Thyroid gland (tissue), 4 donors: Measurements from ENCODE around the gene ORAI2.

Source experiments
- CTCF ChIP-seq, 6 experiments: fragments of 200-600 bp in 3 of 6; fragments of 450-650 bp in 3 of 6; sonication (generic) in 3 of 6; IDR thresholded peaks; one replicate each; pipeline ENCODE4 v1.5.1; 2016 to 2019; ENCODE audit warnings: antibody characterized with exemption in 6 of 6, mild to moderate bottlenecking in 2 of 6, inconsistent platforms in 1 of 6, moderate library complexity in 1 of 6
- POLR2A ChIP-seq, 2 donors: fragments of 450-650 bp; IDR thresholded peaks; one replicate each; pipeline ENCODE4 v1.6.1; 2017; ENCODE audit warnings: antibody characterized with exemption in 2 of 2, mild to moderate bottlenecking in 2 of 2, moderate library complexity in 1 of 2

- TF ChIP-seq POLR2A (IDR thresholded peaks at IDR 0.05) (no peak), CTCF (IDR thresholded peaks at IDR 0.05) (no peak)
These were observed 11.6 kb upstream of the ORAI2 start for GRCh38 chr7:102421706-102422240.
